PFSK-1 (cell line): ENCODE measurements around the gene THAP10.

Experiments
- FOXP2 ChIP-seq: optimal IDR thresholded peaks from 2 replicates; pipeline ENCODE3; 2011; ENCODE audit warnings: borderline replicate concordance, control low read depth, inconsistent platforms; ENCODE audit not compliant: insufficient read depth; ENCODE audit errors: extremely low read length, extremely low read depth
- POLR2AphosphoS5 ChIP-seq: IDR thresholded peaks from 2 replicates; pipeline ENCODE4 v1.6.1; 2012; ENCODE audit warnings: low read depth, mild to moderate bottlenecking, control low read depth, low read length, moderate library complexity
- SIN3A ChIP-seq: IDR thresholded peaks from 2 replicates; pipeline ENCODE4 v1.6.1; 2012; ENCODE audit warnings: mild to moderate bottlenecking, low read length, moderate library complexity, borderline replicate concordance; ENCODE audit not compliant: insufficient read depth
- TAF1 ChIP-seq: IDR thresholded peaks from 2 replicates; pipeline ENCODE4 v1.6.1; 2012; ENCODE audit warnings: low read length, control low read depth, borderline replicate concordance; ENCODE audit not compliant: insufficient read depth
- TF ChIP-seq, protein P1 (sequence below), 2 experiments: IDR thresholded peaks; 2 replicates each; pipeline versions ENCODE4 v1.6.1 to v1.8.0; 2011 to 2012; ENCODE audit warnings: low read depth in 2 of 2, low read length in 2 of 2, control low read depth in 1 of 2, inconsistent platforms in 1 of 2, mild to moderate bottlenecking in 1 of 2, moderate library complexity in 1 of 2; ENCODE audit not compliant: insufficient read depth in 1 of 2

DNA sequence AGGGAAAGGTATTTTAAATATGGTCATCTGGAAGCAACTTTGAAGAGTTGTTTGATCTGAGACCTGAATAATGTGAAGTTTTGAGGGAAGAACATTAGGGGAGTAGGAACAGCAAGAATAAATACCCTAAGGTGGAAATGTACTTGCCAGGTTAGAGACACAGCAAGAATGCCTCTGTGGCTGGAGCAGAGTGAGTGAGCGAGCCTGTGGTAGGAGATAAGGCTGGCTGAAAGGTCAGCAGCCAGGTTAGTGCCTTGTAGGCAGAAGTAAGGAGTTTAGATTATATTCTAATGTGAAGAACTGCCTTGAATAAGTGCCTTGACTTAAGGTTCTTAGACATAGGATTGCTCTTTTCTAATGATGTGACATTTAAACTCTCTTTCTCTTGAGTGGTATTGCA is 18.7 kb upstream of the THAP10 start:
- TF ChIP-seq, protein P1, sequence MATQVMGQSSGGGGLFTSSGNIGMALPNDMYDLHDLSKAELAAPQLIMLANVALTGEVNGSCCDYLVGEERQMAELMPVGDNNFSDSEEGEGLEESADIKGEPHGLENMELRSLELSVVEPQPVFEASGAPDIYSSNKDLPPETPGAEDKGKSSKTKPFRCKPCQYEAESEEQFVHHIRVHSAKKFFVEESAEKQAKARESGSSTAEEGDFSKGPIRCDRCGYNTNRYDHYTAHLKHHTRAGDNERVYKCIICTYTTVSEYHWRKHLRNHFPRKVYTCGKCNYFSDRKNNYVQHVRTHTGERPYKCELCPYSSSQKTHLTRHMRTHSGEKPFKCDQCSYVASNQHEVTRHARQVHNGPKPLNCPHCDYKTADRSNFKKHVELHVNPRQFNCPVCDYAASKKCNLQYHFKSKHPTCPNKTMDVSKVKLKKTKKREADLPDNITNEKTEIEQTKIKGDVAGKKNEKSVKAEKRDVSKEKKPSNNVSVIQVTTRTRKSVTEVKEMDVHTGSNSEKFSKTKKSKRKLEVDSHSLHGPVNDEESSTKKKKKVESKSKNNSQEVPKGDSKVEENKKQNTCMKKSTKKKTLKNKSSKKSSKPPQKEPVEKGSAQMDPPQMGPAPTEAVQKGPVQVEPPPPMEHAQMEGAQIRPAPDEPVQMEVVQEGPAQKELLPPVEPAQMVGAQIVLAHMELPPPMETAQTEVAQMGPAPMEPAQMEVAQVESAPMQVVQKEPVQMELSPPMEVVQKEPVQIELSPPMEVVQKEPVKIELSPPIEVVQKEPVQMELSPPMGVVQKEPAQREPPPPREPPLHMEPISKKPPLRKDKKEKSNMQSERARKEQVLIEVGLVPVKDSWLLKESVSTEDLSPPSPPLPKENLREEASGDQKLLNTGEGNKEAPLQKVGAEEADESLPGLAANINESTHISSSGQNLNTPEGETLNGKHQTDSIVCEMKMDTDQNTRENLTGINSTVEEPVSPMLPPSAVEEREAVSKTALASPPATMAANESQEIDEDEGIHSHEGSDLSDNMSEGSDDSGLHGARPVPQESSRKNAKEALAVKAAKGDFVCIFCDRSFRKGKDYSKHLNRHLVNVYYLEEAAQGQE (IDR thresholded peaks at IDR 0.05; ENCODE audit: insufficient read depth in 1 of 2, low read depth in 2 of 2, low read length in 2 of 2) = no peak
- TF ChIP-seq SIN3A = no peak
- no peak for TF ChIP-seq POLR2AphosphoS5
- no peak for TF ChIP-seq TAF1
- no peak for TF ChIP-seq FOXP2
